ENCODE data around the gene PLXDC1. TPM values are rescaled to one million over a fixed set of nuclear protein-coding genes. Genes with fewer than 3 reads are reported as not detected.
"Not testable (repeated sequence)": the region's sequence is repeated elsewhere in the genome, so short reads cannot be mapped to it uniquely, and the experiment has no call there.

PLXDC1 gene
- total RNA-seq, 1 donor = 9.6 TPM

DNA sequence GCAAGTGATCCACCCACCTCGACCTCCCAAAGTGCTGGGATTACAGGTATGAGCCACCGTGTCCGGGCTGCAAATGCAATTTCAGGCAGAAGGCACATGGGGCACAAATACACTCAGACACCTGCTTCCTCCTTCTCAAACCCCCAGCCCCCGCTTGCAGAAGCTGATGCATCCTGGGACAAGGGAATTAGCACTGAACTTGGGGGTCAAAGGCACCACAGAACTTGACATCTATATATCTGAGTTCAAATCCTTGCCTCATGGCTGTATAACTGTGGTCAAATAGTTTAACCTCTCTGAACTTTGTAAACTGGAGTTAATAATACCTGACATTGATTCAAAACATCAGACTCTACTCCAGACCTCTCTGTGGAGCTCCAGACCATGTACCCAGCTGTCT, 18.7 kb upstream of the PLXDC1 start:
- Histone ChIP-seq H3K9me3 (ENCODE audit: low read depth, low read length) (no peaks in the 10 kb centered on the region), H3K27me3 (ENCODE audit: insufficient read depth, low read length) (no peaks in the 10 kb centered on the region), H3K4me1 (ENCODE audit: insufficient read depth, low read length) (peaks cover 48% of the 10 kb centered on the region), H3K4me3 (ENCODE audit: low read length) (no peak overlapping the region)

DNA sequence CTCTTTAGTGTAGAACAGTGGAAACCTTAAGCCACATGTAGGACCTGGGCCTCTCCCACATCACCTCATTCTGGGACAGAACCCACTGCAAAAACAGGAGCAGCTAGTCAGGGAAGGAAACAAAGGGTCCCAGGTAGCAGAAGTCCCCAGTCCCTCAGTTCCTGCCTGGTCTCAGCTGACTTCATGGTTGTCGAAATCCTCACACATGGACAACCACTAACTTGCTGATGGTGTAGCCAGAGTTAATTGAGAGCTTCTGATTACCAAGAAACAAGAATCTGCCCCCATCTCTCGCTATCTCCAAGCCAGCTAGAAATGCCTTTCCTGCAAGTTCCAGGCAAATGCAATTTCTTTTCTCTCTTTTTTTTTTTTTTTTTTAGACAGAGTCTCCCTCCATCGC, 18.1 kb upstream of the PLXDC1 start:
- H3K9me3 ChIP-seq (ENCODE audit: low read depth, low read length) = no peaks in the 10 kb centered on the region
- H3K4me3 ChIP-seq (ENCODE audit: low read length) = no peak overlapping the region
- peaks cover 52% of the 10 kb centered on the region for H3K4me1 ChIP-seq (ENCODE audit: insufficient read depth, low read length)
- no peaks in the 10 kb centered on the region for H3K27me3 ChIP-seq (ENCODE audit: insufficient read depth, low read length)

DNA sequence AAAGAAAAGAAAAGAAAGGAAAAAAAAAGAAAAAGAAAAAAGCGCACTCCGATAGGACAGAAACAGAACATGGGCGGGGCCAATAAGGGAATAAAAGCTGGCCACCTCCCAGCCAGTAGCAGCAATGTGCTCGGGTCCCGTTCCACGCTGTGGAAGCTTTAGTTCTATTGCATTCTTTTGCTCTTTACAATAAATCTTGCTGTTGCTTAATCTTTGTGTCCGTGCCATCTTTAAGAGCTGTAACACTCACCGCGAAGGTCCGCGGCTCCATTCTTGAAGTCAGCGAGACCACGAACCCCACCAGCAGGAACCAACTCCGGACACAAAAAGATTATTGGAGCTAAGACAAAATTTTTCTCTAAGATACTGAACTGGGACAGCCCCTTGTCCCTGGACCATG, 17.7 kb upstream of the PLXDC1 start:
- H3K27me3 ChIP-seq (ENCODE audit: insufficient read depth, low read length) = no peaks in the 10 kb centered on the region
- no peak overlapping the region for H3K4me3 ChIP-seq (ENCODE audit: low read length)
- H3K9me3 ChIP-seq (ENCODE audit: low read depth, low read length) = no peaks in the 10 kb centered on the region
- H3K4me1 ChIP-seq (ENCODE audit: insufficient read depth, low read length) = peaks cover 54% of the 10 kb centered on the region

DNA sequence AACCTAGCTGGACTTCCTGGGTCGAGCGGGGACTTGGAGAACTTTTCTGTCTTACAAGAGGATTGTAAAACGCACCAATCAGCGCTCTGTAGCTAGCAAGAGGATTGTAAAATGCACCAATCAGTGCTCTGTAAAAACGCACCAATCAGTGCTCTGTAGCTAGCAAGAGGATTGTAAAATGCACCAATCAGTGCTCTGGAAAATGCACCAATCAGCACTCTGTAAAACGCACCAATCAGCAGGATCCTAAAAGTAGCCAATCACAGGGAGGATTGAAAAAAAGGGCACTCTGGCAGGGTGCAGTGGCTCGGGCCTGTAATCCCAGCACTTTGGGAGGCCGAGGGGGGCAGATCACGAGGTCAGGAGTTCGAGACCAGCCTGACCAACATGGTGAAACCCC, 17.1 kb upstream of the PLXDC1 start:
- H3K4me1 ChIP-seq (ENCODE audit: insufficient read depth, low read length) = peaks cover 54% of the 10 kb centered on the region
- not testable (repeated sequence) for H3K4me3 ChIP-seq (ENCODE audit: low read length); H3K27me3 ChIP-seq (ENCODE audit: insufficient read depth, low read length); H3K9me3 ChIP-seq (ENCODE audit: low read depth, low read length)

DNA sequence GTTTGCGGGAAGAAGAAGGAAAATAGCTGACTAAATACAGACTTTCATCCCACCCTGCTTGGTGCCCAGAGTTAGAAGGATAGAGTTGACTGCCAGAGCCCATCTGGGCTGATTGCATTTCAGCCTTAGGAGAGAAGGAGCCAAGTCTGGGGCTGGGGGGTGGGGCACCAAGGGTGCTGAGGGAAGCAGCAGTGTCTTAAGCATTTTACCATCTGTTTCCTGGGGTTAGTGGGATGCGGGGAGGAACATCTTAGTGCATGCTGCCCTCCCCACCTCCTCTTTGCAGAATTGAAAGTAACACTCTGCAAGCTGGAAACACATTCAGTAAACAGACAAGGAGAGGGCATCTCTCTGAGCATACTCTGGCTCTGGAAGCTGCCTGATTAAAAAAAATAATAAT, 16.0 kb upstream of the PLXDC1 start:
- H3K4me3 ChIP-seq (ENCODE audit: low read length) = no peak overlapping the region
- H3K9me3 ChIP-seq (ENCODE audit: low read depth, low read length) = no peaks in the 10 kb centered on the region
- H3K27me3 ChIP-seq (ENCODE audit: insufficient read depth, low read length) = no peaks in the 10 kb centered on the region
- H3K4me1 ChIP-seq (ENCODE audit: insufficient read depth, low read length) = peaks cover 54% of the 10 kb centered on the region

DNA sequence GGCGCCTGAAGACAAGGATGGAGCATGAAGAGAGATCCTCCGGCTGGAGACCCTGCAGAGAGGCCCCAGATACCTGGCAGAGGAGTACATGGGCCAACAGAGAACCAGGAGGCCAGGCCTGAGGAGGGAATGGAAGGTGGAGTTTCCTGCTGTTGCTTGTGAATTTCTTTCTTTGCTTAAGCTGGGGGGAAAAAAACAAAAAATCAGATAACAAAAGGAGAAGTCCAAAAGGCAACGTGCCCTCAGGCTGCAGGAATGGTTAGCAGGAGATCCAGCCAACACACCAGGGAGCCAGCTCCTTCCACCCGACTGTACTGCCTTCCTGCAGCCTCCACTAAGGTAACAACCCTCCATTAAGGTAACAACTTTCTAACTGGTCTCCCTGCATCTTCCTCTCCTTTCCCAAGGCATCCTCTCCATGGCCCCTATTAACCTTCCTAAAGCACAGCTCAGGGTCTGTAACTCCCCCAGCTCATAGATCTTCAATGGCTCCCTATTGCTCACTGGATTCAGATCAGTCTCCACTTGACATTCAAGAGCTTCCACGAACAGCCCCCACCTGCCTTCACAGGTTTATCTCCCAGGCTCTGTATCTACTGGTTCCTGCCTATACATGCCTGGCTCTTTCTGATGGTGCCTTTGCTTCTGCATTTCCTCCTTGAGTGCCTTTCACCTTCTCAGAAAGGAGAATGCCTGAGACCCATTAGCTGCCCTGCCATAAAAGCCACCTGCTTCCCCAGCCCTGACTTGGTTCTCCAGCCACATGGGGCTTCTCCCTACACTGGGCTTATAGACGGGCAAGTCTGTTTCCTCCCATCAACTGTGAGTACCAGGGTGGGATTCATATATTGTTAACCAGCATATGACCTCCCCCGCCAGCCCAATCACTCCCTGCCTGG, 15.2 kb upstream of the PLXDC1 start:
- Histone ChIP-seq H3K4me1 (ENCODE audit: insufficient read depth, low read length) (peaks cover 54% of the 10 kb centered on the region), H3K9me3 (ENCODE audit: low read depth, low read length) (no peaks in the 10 kb centered on the region), H3K4me3 (ENCODE audit: low read length) (no peak overlapping the region), H3K27me3 (ENCODE audit: insufficient read depth, low read length) (no peaks in the 10 kb centered on the region)

DNA sequence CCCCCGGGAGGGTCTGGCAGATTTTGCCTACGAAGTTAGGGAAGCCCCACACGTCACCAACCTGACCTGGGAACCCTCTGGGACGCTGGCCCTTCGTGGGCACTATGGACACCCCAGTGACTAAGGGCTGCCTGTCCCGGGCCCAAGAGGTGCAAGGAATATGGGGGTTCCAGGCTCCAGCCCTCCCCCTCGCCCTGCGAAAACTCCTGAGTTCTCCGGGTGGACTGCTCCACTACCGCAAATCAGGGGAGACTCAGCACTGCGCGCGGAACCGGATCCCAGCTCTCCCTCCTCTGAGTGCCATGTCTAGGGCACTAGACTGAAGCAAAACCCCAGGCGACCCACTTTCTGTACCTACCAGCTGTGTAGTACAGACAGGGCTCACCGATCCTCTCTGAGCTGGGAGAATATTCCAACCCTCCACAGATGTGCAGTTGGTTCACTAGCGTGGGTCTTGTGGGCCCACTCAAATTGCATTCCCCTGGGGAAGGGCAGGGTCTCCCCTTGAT, 14.5 kb upstream of the PLXDC1 start, which contains the start of gene ARL5C:
Gene ARL5C, minus strand, starts transcription at position 321 of the 509 bp plus-strand sequence. CDS start 401 bp downstream, outside the sequence.
- no peaks in the 10 kb centered on the region for H3K27me3 ChIP-seq (ENCODE audit: insufficient read depth, low read length)
- H3K4me1 ChIP-seq (ENCODE audit: insufficient read depth, low read length) = peaks cover 62% of the 10 kb centered on the region
- peak within 1 kb of the TSS; percentile 52 for H3K4me3 ChIP-seq (ENCODE audit: low read length)
- H3K9me3 ChIP-seq (ENCODE audit: low read depth, low read length) = no peaks in the 10 kb centered on the region

DNA sequence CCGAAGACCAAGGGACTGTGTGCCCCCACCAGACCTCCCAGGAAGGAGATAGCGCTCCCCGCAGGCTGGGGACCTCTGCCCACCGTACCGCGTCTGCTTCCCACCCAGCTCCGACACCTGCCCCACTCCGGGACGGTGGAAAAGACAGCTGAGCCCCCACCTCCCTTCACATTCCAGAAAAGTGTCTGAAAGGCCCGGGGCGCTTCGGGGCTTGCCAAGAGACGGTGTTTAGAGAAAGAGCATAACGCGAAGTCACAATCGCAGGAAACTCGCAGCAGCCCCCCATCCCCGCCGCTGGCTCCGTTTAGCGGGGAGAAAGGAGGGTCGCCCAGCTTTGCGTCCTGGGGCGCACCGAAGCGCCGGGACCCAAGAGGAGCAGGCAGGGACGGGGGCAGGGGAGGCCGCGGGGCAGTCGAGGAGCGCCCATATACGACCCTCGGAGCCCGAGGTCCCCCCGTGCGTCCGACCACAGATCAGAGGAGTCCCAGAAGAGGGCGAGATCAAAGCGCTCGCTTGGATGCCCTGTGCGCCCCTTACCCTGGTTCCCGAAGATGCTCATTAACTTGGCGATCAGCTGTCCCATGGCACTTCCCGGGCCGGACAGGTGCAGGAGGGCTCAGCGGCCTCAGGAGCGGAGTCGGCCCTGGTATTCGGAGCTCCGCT, 13.9 kb upstream of the PLXDC1 start:
- Histone ChIP-seq H3K4me3 (ENCODE audit: low read length) (peak overlapping the region; percentile 52), H3K27me3 (ENCODE audit: insufficient read depth, low read length) (no peaks in the 10 kb centered on the region), H3K4me1 (ENCODE audit: insufficient read depth, low read length) (peaks cover 65% of the 10 kb centered on the region)

DNA sequence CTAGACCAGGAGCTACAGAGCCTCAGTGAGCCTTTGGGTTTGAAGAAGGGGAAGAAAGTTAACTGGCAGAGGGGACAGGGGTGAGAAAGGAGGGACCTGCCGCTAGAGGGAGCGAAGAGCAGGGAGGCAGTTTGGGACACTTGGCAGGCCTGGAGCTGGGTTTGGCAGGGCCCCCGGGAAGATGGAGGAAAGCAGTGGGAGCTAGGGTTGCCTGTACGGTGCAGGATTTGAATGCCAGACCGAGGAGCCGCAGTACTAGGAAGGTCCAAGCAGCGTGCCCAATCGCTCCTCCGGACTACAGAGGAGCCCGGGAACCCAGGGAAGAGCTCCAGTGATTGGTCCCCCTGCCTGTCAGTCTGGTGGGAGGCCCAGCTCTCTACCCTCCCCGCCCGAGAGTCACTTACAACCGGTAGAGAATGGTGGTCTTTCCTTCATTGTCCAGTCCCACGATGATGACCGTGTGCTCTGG, 13.3 kb upstream of the PLXDC1 start:
- no peaks in the 10 kb centered on the region for H3K27me3 ChIP-seq (ENCODE audit: insufficient read depth, low read length)
- H3K4me1 ChIP-seq (ENCODE audit: insufficient read depth, low read length) = peaks cover 59% of the 10 kb centered on the region
- H3K4me3 ChIP-seq (ENCODE audit: low read length) = peak overlapping the region; percentile 52
- no peaks in the 10 kb centered on the region for H3K9me3 ChIP-seq (ENCODE audit: low read depth, low read length)

More for the DNA sequence above, 13.9 kb upstream of the PLXDC1 start:
- H3K9me3 ChIP-seq (ENCODE audit: low read depth, low read length) = no peaks in the 10 kb centered on the region

DNA sequence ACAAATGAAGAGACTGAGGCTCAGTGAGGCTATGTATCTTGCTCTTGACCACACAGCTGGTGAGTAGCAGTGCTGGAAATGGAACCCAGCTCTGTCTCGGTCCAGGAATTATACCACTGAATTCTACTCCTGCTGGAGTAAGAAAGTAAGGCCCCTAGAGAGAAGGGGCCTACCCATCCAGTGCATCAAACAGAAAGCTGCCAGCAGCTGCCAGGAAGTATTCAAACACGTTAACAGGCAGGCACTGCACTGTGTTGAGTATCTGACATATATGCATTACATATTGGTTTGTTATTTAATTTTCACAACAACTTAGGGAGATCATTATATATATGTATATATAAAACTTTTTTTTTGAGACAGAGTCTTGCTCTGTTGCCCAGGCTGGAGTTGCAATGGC, 10.5 kb upstream of the PLXDC1 start:
- Histone ChIP-seq H3K4me3 (ENCODE audit: low read length) (no peak overlapping the region), H3K27me3 (ENCODE audit: insufficient read depth, low read length) (no peaks in the 10 kb centered on the region), H3K9me3 (ENCODE audit: low read depth, low read length) (no peaks in the 10 kb centered on the region), H3K4me1 (ENCODE audit: insufficient read depth, low read length) (peaks cover 37% of the 10 kb centered on the region)

DNA sequence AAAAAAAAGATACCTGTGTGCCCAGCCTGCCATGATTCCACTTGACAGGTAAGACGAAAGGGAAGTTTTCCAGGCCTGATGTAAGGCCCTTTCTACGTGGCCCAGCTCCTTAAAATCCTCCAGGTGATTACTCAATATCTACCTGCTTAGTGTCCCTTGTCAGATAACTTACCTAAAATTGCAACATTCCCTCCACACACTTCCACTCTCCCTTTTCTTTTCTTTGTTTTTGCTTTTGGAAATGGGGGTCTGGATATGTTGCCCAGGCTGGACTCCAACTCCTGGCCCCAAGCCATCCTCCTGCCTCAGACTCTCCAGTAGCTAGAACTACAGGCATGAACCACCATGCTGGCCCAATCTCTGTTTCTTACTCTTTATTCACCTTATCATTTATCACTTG, 7.2 kb upstream of the PLXDC1 start:
- Histone ChIP-seq H3K9me3 (ENCODE audit: low read depth, low read length) (no peaks in the 10 kb centered on the region), H3K4me3 (ENCODE audit: low read length) (no peak overlapping the region), H3K27me3 (ENCODE audit: insufficient read depth, low read length) (no peaks in the 10 kb centered on the region), H3K4me1 (ENCODE audit: insufficient read depth, low read length) (peaks cover 19% of the 10 kb centered on the region)

DNA sequence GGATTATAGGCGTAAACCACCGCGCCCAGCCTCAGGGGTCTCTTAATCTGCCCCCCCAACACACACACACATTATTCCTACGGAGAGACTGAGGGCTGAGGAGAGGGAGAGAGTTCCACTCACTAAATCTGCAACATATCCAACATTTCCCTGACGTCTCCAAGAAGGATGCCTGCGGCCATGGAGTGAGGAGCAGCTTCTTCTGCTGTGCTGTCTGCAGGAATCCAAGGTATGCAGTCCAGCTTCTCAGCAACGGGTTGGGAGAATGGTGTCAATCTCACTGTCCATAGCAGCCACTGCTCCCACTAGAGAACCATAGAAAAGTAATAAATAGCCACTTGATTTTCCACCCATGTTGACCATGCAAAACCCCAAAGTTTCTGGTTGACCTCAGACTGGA, 5.1 kb upstream of the PLXDC1 start:
- Histone ChIP-seq H3K4me3 (ENCODE audit: low read length) (no peak overlapping the region), H3K4me1 (ENCODE audit: insufficient read depth, low read length) (peaks cover 33% of the 10 kb centered on the region), H3K27me3 (ENCODE audit: insufficient read depth, low read length) (peaks cover 4% of the 10 kb centered on the region), H3K9me3 (ENCODE audit: low read depth, low read length) (no peaks in the 10 kb centered on the region)

DNA sequence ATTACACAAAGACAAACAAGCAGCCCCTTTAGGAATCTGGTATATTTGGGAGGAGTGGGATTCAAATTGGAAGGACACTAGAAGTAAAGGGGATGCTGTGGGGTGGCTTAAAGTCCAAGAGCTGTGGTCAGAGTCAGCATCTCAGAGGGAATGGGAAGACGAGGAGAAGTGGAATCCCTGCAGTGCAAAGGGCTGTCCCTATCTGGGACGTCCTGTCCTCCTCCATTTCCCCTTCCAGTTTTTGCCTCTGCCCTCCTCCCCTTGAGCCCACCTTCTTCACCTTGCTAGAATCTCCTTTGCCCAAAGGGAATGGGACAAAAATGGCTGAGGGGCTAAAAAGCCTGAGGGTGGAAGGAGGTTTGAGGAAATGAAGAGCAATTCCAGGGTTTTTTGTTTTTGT, 4.2 kb upstream of the PLXDC1 start:
- Histone ChIP-seq H3K9me3 (ENCODE audit: low read depth, low read length) (no peaks in the 10 kb centered on the region), H3K27me3 (ENCODE audit: insufficient read depth, low read length) (peaks cover 7% of the 10 kb centered on the region), H3K4me1 (ENCODE audit: insufficient read depth, low read length) (peaks cover 32% of the 10 kb centered on the region), H3K4me3 (ENCODE audit: low read length) (no peak overlapping the region)

DNA sequence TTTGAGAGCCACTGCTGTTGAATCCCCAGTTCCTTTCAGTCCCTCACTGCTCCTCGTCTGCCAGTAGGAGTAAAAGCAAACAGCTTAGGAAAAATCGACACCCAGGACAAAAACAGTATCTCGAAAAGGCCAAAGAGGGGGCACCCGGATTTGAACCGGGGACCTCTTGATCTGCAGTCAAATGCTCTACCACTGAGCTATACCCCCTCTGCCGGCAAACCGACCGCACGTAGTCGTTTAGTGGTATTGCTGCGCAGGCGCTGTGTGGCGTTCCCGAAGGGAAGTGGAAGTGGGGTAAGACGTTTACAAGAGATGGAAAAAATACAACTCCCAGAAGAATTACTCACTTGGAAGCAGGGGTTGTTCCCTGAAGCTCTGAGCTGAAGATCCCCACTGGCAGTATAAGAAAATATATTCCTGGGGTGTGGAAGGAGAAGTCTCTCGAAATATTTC, 2.2 kb upstream of the PLXDC1 start:
- Histone ChIP-seq H3K27me3 (ENCODE audit: insufficient read depth, low read length) (peaks cover 23% of the 10 kb centered on the region), H3K4me3 (ENCODE audit: low read length) (peak overlapping the region; percentile 93), H3K9me3 (ENCODE audit: low read depth, low read length) (no peaks in the 10 kb centered on the region), H3K4me1 (ENCODE audit: insufficient read depth, low read length) (peaks cover 30% of the 10 kb centered on the region)
